GM21825 (cell line): Measurements from ENCODE around the gene B3GAT1.

Experiments
- ATAC-seq: cut with Tn5 transposase; IDR thresholded peaks from one replicate; pipeline ENCODE4 v1.9.1; 2021; ENCODE audit warnings: mild to moderate bottlenecking, moderate library complexity; ENCODE audit not compliant: unreplicated experiment

B3GAT1 gene

DNA sequence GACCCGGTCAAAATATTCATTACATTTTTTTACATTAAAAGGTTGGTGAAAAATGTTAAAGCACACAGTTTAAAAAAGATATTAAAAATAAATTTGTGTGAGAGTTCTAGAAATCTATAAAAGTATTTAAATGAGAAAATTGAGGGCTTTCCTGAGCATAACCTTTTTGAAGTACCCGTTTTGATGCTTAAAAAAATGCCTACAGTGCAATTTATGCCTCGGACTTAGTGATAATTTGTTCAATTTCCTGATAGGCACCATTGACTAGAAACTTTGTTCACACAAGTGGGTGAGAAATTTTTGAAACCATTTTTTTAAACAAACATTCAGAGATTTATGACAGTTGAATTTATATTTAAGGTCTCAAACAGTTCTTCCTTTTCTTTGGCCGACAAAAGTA lies 29.7 kb upstream of the B3GAT1 start:
- no peak for ATAC-seq

DNA sequence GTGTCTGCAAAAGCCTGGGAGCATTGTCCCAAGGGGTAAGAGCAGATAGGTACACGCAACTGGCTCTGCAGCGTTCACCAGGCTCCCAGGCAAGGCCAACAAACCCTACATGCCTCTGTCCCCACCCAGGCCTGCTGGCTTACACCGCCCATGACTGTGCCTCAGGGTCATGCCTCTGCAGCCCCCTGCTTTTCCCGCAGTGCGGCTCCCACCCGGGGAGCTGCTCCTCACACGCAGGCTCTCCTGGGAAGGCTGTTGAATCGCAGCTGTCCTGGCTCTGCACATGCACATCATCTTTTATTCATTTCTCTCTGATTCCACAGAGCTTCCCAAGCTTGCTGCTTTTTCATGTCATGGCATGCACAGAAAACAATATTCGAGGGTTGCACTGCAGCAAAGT lies 29.2 kb upstream of the B3GAT1 start:
- no peak for ATAC-seq

DNA sequence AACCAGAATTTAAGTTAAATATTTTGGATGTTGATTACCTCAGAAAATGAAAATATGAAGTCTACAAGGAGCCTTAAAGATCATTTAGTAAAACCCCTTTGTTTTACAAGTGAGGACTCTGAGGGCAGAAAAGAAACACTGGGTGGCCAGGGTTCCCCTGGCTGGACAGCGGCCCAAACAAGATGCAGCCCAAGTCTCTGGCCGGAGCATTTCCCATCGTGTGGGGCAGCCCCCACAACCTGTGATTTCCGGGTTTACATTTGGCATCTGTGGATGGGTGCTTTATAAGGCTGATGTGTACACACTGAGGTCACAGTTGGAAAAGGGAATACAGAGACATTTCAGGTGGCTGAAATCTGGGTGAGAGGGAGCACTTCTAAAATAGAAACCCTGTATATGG lies 28.8 kb upstream of the B3GAT1 start:
- ATAC-seq = no peak

DNA sequence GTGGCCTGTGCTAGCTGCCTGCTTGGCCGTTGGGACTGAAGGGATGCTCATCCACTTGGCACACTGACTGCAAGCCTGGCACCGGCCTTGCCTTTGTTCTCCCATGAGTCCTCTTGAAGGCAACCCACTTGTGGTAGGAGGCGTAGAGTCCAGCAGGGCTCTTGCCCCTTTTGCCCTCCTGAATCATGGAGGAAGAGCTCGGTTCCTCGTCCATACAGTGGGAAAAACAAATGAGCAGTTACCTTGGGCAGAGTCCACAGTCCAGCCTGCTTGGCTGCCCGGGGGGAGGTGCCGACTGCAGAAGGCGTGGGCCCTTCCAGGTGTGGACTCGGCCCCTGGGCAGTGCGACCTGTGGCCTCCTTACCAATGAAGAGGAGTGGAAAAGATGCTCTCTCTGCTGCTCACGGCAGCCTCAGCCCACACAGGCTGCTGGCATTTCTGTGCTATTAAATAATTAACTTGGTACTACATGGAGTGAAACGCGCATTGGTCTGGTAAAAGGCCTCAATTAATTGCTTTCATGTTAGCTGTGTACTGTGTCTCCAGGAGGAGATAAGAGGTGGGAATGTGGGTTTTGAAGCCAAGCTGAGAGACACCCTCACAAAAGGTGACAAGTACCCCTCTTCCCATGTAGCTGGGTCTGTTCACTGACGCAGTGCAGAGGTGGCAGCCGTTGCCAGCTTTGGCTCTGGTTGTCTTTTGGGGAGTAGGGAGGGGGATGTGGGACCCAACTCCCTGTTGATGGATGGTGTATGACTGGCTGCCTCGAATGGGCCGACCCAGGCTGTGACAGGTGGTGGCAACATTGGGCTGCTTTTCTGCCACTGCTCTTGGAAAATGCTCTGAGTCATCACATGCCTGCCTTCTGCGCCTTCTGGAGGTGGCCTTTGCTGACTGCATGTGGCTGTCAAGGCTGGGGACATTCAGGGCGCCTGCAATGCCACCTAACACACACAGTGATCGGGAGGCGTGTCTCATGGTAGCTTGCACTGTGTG lies 26.8 kb upstream of the B3GAT1 start:
- no peak for ATAC-seq

DNA sequence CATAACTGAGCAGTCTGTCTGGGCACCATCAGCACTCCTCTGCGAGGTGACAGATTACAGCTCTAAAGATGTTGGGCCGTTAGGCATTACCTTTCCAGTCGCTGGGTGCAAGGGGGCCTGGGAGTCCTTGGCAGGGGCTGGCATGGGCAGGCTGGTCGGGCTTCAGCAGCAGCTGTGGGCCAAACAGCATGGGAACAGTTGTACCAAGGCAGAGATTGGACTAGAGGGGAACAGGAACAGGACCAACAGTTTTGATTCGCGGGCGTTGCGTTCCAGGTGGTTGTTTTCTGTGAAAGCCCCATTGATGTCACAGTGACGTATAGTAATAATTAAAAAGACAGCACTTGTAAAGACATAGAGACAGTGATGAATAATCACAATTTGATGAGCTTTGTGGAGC lies 25.8 kb upstream of the B3GAT1 start:
- ATAC-seq = no peak

DNA sequence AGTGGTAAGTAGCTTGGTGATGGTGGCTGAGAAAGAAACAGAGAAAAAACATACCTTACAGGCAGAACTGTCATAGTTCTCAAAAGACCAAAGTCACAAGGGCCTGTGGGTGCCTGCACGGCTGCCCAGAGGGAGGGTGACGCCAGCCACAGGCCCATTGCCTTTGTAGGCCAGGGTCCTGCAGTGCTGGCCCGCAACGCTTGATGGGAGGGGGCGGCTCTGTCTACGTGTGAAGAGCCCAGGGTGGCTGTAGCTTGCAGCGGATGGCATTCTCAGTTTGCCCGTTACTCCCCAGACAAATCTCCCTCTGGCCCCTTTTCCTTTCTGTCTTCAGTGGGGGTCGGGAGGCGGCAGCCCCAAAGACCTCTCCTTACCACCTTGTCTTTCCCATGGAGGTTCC lies 24.7 kb upstream of the B3GAT1 start:
- no peak for ATAC-seq

DNA sequence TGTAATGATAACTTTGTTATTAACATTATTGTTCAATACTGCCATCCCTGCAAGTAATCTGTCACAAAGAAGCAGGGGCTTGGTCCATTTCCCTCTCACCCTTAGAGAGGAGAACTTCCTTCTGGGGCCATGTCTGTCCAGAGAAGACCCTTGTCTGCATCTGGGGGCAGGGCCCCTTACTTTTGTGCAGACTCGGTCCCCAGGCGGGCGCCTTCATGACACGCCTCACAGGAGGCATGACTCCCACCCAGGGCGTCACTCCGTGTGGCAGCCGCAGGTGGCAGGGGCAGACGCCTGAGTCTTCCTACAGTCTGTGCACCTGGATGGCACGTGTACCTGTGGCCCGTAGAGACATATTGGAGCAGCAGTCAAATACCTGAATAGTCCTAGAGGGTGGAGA lies 21.8 kb upstream of the B3GAT1 start:
- ATAC-seq = no peak

DNA sequence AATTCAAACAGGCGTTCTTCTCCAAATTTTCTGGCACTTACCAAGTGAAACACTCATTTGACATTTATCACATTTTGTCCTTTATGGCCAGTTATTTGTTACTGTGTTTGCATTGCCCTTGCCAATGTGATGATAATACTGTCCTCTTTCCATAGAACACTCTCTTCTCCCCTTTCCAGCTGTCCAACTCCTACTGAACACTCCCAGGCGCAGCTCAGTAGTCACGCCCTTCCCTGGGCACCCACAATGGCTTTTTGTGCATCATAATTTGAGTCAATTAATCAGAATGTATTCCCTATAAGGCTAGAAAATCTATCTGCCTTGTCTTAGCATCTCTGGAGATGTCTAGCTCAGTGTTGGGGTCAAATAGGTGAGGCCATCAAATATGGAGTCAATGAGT lies 21.2 kb upstream of the B3GAT1 start:
- no peak for ATAC-seq

DNA sequence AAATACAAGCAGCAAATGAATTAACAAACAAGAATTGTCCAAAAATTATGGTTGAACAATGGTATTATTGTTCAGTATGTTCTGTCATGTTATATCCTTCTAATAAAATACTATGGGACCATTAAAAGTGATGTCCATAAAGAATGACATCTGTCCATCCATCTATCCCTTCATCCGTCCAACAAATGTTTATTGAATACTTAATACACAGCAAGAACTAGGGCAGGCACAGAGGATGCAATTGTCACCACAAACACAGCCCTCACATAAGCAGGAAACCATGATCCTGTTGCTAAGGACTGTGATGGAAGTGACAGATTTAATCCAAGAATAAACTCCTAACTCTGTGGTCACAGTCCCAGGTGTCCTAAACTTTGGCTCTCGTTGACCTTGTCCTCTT lies 20.7 kb upstream of the B3GAT1 start:
- ATAC-seq = no peak

DNA sequence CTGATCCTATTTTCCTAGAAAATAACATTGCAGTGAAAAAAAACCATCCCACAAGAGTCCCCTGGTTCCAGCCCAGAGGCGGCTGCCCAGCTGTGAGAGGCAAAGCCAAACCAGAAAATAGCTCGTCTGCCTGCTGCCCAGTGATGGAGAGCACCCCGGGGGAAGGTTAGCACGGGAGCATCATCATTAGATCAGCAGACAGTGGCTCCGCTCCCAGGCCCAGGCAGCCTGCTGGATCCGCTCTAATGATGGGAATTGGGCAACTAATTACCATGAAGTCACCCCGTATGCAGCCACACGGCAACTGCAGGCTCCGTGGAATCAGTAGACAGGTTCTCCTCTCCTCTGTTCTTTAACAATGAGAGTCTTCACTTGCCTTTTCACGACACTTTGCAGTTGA lies 17.1 kb upstream of the B3GAT1 start:
- no peak for ATAC-seq

DNA sequence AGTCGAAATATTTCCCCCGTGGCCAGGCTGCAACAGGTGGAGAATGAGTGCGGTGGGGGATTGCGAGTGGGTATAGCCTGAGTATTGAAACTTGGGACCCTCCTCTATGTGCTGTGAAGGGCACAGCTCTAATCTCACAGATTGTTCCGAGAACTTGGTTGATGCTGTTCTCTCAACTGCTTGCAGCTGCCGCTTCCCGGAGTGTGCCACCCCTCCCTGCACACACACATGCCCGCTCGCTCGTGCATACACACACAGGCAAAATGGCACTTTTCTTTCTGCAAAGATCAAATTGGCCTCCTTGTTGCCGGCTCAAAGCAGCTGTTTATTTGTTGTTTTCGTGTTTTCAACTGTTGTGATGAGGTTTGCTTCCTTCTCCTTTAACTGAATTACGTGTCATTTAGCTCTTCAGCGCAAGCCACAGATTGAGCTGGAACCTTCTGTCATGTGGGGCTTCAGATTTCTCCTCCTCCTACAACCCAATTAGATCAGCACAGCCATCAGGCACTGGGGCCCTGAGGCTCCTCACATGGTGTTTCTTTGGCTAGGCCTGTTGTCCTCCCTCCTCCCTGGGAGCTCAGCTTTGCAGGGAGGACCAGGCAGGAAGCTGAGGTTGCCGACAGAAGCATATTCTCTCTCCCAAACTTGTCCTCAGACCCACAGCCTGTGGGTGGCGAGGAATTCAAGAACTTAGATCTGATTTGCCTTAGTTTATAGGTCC lies 13.9 kb upstream of the B3GAT1 start:
- ATAC-seq = no peak

DNA sequence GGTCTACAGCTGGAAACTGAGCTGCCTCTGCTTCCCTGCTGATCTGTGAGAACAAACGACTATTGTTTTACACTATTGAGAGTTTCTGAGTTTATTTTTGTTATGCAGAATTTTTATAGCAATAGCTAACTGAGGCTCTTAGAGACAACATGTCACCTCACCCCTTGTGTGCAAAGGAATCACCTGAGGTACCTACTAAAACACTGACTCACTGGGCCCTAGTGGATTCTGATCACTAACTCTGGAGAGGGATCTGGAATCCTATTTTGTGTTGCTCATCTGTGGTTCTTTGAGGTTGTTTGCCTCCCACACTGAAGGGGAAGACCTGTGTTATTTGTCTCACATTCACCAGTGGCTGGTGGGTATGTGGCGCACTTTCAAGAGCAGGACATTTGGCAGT lies 13.4 kb upstream of the B3GAT1 start:
- ATAC-seq = no peak

DNA sequence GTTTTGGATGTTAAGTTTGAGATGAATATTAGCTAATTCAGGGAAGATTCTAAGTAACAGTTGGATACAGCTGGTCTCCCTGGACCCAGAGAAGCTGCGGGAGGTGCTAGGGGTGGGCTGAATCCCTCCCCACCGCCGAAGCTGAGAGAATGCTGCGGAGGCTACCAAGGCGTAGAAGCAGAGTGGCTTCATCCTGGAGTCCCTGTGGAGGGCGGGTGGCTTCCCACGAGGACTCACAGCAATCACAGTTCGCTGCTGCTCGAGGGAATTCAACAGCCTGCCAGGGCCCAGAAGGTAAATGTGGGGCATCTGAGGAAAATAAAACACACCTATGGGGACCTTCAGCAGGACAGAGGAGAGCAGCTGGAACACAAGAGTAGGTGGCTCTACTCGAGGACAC lies 11.1 kb upstream of the B3GAT1 start:
- ATAC-seq = no peak

DNA sequence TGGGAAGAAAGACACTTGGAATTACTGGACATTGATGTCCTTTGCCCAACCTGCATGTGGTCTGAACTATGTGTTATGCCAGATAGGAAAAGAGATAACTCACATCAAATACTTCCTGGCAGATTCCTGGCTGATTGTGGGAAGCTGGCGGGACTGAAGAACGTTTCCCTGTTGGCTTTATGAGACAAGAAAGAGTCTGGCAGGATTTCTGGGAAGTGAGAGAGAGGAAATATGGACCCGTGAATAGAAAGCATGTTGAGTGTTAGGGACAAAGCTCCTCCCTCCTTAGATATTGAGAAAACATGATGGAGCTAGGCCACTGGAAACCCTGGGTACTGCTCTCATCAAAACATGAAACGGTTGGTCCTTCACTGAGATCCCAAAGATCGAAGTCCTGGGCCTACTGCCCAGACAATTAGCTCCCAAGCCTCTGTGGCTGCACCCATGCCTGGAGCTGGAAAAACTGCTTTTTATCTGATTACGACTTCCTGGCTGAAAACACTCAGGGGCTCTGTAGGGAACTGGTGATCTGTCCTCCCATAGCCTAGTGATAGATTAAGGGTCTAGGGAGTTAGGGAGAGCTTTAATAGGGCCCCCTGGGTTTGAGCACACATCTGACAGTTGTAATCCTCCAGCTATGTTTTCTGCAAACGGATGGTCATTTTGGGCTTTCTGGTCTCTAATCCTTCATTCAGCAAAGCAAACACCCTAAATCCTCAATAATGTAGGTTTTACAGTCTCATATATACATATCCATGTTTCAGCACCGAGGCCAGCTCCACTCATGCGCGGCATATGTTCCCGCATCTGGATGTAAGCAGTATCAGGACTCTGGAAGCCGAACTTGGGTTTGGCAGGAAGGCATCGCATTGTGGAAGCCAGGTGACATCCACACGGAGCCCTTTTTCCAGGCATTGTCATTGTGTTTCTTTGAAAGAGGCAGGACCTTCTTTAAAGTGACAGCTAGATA lies 6.1 kb upstream of the B3GAT1 start:
- no peak for ATAC-seq

DNA sequence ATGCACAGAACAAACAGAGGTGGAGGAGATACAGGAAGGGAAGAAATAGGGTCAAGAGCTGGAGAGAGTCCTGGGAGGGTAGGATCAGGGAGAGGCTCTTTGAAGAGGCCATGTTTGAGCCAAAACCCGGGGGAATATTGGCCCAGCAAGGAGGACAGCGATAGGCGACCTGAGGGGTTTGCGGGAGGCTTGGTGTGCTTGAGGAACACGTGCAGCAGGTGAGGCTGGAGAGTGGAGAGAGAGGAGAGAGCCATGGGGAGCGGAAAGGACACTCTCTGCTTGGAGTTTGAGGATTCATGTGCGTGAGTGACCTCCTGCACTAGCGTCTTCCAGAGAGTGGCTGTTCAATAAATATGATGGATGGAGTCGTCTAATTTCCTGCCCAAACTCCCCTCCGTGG lies 4.7 kb upstream of the B3GAT1 start:
- ATAC-seq = no peak

DNA sequence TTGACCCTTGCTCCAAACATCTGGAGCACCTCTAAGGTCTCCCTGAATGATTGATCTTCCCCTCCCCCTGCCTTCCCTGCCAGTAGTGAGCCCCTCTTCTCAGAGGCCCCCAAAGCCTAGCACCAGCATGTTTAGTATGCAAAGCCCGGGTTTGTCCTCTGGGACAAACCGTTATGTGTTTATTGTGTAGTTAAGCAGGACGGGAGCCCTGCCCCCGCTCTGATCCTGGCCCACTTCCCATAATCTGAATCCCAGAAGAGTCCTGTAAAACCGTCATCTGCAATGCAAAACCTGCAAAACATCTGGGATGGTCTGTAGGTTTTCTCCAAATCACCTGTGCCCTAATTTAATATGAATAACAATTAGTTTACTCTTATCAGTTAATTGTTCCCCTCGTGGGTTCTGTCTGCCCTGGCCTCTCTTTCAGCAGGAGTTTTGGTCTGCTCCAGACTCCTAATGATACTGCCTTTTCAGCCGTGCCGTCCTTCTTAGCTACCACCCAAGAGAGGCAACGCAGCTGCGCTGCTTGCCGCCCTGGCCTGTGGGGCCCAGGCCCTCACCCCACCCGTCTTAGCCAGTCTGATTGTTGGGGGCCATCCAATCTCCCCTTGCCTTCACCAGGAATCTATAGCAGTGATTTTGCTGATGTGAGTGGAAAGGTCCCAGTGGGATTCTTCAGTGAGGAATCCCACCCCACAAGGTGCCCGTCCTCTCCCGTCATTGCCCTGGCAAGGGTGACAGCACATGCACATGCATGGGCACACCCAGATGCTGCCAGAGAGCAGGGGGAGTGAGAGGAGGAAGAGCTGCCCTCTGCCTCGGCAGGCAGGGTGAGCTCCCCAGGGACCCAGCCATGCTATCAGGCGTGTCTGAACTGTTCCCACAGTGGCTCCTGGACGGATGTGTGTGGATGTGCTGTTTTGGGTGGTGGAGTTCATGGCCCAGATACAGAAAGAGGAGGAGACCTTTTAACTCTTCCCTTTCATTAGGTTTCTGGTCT lies 3.0 kb upstream of the B3GAT1 start:
- ATAC-seq = no peak

DNA sequence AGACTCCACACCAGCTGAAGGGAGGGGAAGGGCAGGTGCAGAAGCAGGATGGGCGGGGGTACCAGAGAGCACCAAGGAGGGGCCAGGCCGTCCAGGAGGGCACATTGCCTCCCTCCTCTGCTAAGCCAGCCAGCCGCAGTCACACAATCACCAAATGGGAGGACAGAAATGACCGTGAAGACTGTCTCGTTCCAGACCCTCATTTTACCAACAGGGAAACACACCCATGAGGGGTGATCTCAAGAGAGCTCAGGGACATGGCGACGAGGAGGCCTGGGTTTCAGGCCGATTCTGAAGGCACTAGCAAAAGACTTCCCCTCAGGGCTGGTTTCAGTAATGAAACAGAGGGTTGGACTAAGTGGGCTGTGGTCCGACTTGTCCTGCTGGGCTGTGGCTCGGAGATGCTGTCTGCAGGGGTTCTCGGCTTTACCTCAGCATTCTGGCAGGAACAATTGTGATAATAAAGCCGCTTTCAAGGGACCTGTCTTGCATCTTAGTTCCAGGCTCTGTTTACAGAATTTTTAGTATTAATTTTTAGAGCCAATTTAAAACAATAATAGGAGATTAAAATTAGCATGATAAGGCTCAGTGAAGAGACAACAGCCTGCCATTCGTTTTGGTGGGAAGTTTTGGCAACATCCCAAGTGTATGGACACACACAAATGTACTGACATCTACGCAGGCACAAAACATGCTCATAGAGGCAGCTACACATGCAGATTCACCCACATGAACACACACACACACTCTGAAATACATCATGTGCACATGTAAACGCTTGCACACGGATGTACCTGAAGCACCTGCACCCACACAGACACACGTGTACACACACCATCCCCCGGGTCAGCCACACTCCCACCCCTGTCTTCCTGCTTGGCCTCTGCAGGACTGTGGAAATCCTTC lies 2.0 kb upstream of the B3GAT1 start:
- ATAC-seq = no peak

DNA sequence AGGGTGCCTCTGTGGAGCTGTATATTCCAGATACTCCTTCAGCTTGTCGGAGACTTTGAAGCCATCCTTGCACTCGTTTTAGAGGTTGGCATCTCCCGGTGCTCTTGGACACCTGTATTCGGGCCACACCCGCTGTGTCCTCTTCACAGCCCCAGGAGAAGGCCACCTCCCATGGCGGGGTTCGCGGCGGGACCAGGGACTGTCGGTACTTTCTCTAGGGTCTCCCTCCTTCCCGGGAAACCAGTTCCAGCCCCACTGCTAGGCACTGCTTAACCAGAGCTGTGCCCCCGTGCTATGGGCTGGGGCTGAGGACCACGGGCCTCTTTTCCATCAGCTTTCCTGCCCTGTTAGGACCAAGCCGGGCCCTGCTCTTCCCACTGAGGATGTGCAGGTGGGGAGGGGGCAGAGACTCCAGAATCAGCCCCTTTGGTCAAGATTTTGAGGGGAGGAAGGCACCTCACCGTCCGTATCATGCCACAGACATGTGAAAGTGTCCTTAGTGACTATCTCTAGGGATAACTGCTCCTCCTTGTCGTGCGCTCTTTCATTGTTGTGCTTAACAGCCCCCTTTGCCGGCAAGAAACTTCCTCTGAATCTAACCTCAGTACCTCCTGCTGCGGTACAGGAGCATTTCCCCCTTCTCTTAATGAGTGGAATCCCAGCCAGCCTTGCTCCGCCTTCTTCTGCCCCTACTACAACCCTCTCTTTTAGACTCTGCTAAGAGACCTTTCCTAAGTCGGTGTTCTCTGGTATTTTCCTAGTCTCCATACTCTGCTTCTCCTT lies 1.2 kb upstream of the B3GAT1 start:
- no peak for ATAC-seq
